Neural crest cell (in vitro differentiated cells): Measurements from ENCODE around the gene SETMAR. TPM values are rescaled to one million over a fixed set of nuclear protein-coding genes. Genes with fewer than 3 reads are reported as not detected.

Experiments
- DNase-seq: peaks from one replicate; pipeline ENCODE4 v3.0.0; 2021; ENCODE audit warnings: low read depth, mixed read lengths, low spot score
- H3K27ac Mint-ChIP-seq: one replicate; pipeline ENCODE4 v1.8.0; 2021; ENCODE audit warnings: mild to moderate bottlenecking, mixed read lengths; ENCODE audit not compliant: unreplicated experiment
- H3K27me3 Mint-ChIP-seq: 2 replicates; pipeline ENCODE4 v1.8.0; 2021; ENCODE audit warnings: low read depth, mild to moderate bottlenecking, mixed read lengths
- H3K36me3 Mint-ChIP-seq: 2 replicates; pipeline ENCODE4 v1.8.0; 2021; ENCODE audit warnings: low read depth, mild to moderate bottlenecking, mixed read lengths
- H3K4me1 Mint-ChIP-seq: 2 replicates; pipeline ENCODE4 v1.8.0; 2021; ENCODE audit warnings: mixed read lengths
- H3K4me3 Mint-ChIP-seq: one replicate; pipeline ENCODE4 v1.8.0; 2021; ENCODE audit warnings: mild to moderate bottlenecking, mixed read lengths
- H3K9me3 Mint-ChIP-seq: 2 replicates; pipeline ENCODE4 v1.8.0; 2021; ENCODE audit warnings: mixed read lengths
- total RNA-seq: library from RNA; stranded (reverse); gene quantifications from 2 replicates; pipeline ENCODE4 v1.2.1, GENCODE V29; 2021
- TF ChIP-seq, protein P1 (sequence below): fragments of 200-600 bp; sonication (generic); conservative IDR thresholded peaks from 2 replicates; pipeline ENCODE4 v1.5.0; 2021; ENCODE audit warnings: antibody characterized with exemption, mild to moderate bottlenecking

The SETMAR gene
- total RNA-seq, 1 donor from 2014 or later, result 41.9 TPM

DNA sequence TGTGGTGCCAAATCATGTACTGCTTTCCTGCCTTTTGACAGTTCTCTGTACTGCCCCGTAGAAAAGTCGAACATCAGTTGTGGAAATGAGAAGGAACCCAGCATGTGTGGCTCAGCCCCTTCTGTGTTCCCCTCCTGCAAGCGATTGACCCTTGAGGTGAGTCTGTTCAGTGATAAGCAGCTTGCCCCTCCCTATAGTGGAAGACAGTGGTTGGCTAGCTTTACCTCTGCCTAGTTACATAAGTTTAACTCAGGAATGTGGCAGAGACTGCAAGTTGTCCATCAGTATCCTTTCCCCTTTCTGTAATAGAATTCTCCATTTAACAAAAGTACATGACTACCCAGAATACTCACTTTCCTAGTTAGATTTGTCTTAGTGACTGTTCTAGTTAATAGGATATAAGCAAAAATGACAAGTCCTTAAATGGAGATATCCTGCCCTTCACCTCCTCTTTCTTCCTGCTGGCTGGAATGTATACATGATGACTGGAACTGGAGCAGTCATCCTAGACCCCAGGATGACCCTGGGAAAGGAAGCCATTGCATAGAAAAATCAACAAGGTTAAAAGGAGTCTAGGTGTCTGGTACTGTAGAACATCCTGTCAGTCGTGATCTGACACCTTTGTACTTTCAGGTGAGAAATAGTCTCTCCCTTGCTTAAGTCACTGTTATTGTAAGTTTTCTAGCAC is 10.6 kb downstream of the SETMAR start:
- Mint-ChIP-seq H3K4me3 (no peak overlapping the region), H3K4me1 (peaks cover 7% of the 10 kb centered on the region), H3K9me3 (peaks cover 8% of the 10 kb centered on the region), H3K36me3 (peaks cover 44% of the 10 kb centered on the region), H3K27ac (no peak overlapping the region), H3K27me3 (no peaks in the 10 kb centered on the region)
- TF ChIP-seq, protein P1, sequence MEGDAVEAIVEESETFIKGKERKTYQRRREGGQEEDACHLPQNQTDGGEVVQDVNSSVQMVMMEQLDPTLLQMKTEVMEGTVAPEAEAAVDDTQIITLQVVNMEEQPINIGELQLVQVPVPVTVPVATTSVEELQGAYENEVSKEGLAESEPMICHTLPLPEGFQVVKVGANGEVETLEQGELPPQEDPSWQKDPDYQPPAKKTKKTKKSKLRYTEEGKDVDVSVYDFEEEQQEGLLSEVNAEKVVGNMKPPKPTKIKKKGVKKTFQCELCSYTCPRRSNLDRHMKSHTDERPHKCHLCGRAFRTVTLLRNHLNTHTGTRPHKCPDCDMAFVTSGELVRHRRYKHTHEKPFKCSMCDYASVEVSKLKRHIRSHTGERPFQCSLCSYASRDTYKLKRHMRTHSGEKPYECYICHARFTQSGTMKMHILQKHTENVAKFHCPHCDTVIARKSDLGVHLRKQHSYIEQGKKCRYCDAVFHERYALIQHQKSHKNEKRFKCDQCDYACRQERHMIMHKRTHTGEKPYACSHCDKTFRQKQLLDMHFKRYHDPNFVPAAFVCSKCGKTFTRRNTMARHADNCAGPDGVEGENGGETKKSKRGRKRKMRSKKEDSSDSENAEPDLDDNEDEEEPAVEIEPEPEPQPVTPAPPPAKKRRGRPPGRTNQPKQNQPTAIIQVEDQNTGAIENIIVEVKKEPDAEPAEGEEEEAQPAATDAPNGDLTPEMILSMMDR, result no peak
- DNase-seq, result no peak

- Mint-ChIP-seq H3K27me3 (no peaks in the 10 kb centered on the region), H3K36me3 (peaks cover 49% of the 10 kb centered on the region), H3K27ac (no peak overlapping the region), H3K4me1 (peaks cover 7% of the 10 kb centered on the region), H3K4me3 (no peak overlapping the region), H3K9me3 (peaks cover 8% of the 10 kb centered on the region)
- DNase-seq, result no peak
- TF ChIP-seq, protein P1, result peak; percentile 53
These were observed 11.5 kb downstream of the SETMAR start for GRCh38 chr3:4314688-4315087.

GRCh38 chr3:4320096-4320911 is 17.1 kb downstream of the SETMAR start:
- Mint-ChIP-seq H3K9me3 (peaks cover 6% of the 10 kb centered on the region), H3K4me1 (no peaks in the 10 kb centered on the region), H3K27me3 (no peaks in the 10 kb centered on the region)

GRCh38 chr3:4321732-4322131 is 18.6 kb downstream of the SETMAR start:
- Mint-ChIP-seq H3K36me3 (peaks cover 19% of the 10 kb centered on the region), H3K4me3 (no peak overlapping the region), H3K4me1 (no peaks in the 10 kb centered on the region), H3K27ac (no peak overlapping the region), H3K9me3 (peaks cover 3% of the 10 kb centered on the region), H3K27me3 (no peaks in the 10 kb centered on the region)
- TF ChIP-seq, protein P1, result no peak
- no peak for DNase-seq

More at GRCh38 chr3:4320096-4320911, 17.1 kb downstream of the SETMAR start:
- H3K4me3 Mint-ChIP-seq, result no peak overlapping the region
- no peak for DNase-seq
- H3K27ac Mint-ChIP-seq, result no peak overlapping the region
- peaks cover 25% of the 10 kb centered on the region for H3K36me3 Mint-ChIP-seq
- TF ChIP-seq, protein P1, result no peak

DNA sequence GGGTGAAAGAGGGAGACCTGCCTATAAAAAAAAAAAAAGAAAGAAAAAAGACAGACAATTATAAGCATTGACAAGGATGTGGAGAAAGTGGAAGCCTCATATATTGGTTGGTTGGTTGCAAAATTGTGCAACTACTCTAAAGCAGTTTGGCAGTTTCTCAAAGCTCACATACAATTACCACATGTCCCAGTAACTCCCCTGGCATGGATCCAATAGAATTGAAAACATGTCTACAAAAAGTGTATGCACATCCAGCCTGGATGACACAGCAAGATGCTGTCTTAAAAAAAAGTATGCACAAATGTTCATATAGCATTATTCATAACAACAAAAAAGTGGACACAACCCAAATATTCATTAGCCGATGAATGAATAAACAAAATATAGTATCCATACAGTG is 19.5 kb downstream of the SETMAR start:
- Mint-ChIP-seq H3K9me3 (peaks cover 3% of the 10 kb centered on the region), H3K27ac (no peak overlapping the region), H3K4me1 (no peaks in the 10 kb centered on the region), H3K4me3 (no peak overlapping the region), H3K36me3 (peaks cover 18% of the 10 kb centered on the region), H3K27me3 (no peaks in the 10 kb centered on the region)
- DNase-seq, result no peak
- TF ChIP-seq, protein P1, result no peak
